C4-2B (cell line): Measurements from ENCODE around the gene NSRP1.

Source experiments
- H3K27ac ChIP-seq: fragments of 450-650 bp; 2 replicates; pipeline ENCODE4 v1.5.1; 2017
- ZFX ChIP-seq: fragments of 450-650 bp; IDR thresholded peaks from 2 replicates; pipeline ENCODE4 v1.6.1; 2017
- TF ChIP-seq, protein P1 (sequence below): fragments of 450-650 bp; conservative IDR thresholded peaks from 2 replicates; pipeline ENCODE4 v1.5.1; 2017; ENCODE audit warnings: mild to moderate bottlenecking

The NSRP1 gene

GRCh38 chr17:30217054-30217453, 100.4 kb downstream of the NSRP1 start:
- no peak overlapping the region for H3K27ac ChIP-seq
- TF ChIP-seq, protein P1, sequence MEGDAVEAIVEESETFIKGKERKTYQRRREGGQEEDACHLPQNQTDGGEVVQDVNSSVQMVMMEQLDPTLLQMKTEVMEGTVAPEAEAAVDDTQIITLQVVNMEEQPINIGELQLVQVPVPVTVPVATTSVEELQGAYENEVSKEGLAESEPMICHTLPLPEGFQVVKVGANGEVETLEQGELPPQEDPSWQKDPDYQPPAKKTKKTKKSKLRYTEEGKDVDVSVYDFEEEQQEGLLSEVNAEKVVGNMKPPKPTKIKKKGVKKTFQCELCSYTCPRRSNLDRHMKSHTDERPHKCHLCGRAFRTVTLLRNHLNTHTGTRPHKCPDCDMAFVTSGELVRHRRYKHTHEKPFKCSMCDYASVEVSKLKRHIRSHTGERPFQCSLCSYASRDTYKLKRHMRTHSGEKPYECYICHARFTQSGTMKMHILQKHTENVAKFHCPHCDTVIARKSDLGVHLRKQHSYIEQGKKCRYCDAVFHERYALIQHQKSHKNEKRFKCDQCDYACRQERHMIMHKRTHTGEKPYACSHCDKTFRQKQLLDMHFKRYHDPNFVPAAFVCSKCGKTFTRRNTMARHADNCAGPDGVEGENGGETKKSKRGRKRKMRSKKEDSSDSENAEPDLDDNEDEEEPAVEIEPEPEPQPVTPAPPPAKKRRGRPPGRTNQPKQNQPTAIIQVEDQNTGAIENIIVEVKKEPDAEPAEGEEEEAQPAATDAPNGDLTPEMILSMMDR = no peak
- no peak for TF ChIP-seq ZFX

DNA sequence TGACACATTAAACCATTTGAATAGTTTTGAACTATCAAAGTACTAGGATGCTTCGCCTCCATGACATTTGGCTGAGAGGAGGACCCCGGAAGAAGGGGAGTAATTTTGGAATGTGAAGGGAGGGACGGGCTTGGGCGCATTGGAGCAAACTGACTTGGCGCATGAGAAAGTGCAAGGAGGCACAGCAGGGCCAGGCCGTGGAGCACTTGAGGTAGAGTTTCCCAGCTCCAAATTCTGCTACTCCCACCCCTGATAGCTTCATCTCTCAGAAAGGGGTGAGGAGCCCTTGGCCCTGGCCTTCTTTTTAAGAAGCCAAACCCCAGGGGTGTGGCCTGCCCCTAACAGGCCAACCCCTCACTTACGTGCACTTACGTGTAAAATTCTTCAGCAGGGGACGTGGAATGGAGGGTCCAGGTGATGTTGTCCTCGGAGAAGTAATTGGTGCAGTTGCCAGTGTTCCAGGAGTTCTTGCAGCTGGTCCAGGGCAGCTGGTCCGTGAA, 101.2 kb downstream of the NSRP1 start:
- TF ChIP-seq, protein P1 = no peak
- TF ChIP-seq ZFX = no peak

GRCh38 chr17:30218799-30219198, 102.2 kb downstream of the NSRP1 start:
- no peak for TF ChIP-seq ZFX
- TF ChIP-seq, protein P1 = no peak
- H3K27ac ChIP-seq = no peak overlapping the region

More for the DNA sequence above, 101.2 kb downstream of the NSRP1 start:
- no peak overlapping the region for H3K27ac ChIP-seq

DNA sequence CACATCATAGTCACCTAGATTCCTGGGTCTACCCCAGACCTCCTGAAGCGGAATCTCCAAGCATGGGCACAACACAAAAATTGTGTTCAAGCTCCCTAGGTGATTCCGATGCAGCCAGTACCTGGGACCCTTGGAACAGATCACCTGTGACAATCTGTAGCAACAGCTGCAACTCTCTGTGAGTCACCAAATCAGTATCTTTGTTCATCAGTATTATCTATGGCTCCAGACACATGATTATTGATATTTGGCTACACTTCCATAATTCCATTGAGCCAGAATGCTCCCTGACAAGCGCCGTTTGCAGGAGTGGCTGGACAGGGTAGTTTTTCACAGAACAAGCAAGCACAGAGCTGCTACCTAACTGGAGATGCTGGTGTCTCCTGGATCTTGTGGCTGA, 102.7 kb downstream of the NSRP1 start:
- TF ChIP-seq, protein P1 = no peak
- no peak for TF ChIP-seq ZFX
- no peak overlapping the region for H3K27ac ChIP-seq

DNA sequence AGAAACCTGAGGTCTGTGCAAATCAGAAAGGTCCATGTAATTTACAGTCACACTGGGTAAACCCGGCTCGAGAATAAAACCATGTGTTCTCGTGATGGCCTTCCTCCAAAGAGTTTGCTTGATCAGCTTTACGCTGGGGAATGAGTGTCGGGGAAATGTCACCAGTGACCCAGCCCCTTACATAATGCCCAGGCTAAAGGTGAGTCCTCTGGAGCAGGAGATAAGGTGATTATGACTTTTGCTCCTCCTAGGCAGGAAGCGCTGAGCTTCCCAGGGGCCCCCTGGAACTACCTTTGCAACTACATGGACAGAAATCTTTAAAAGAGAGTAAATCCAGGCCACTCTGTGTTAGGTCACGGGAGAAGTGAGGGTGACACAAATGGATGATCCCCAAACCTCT, 103.2 kb downstream of the NSRP1 start:
- TF ChIP-seq ZFX = no peak
- TF ChIP-seq, protein P1 = no peak

GRCh38 chr17:30220414-30220813, 103.8 kb downstream of the NSRP1 start:
- TF ChIP-seq ZFX = no peak
- TF ChIP-seq, protein P1 = no peak
- H3K27ac ChIP-seq = no peak overlapping the region

More for the DNA sequence above, 103.2 kb downstream of the NSRP1 start:
- H3K27ac ChIP-seq = no peak overlapping the region

DNA sequence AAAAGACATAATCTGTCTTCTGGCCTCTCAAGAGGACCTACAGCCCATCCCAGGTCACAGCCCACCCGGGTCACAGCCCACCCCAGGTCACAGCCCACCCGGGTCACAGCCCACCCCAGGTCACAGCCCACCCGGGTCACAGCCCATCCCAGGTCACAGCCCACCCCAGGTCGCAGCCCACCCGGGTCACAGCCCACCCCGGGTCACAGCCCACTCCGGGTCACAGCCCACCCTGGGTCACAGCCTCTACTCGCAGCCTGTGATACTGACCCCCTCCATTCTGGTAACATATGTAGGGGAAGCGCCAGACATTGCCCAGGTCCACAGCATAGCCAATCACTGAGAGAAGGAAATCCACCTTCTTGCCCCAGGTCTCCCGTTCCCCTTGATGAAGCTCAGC, 104.7 kb downstream of the NSRP1 start:
- TF ChIP-seq, protein P1 = no peak
- no peak for TF ChIP-seq ZFX
- no peak overlapping the region for H3K27ac ChIP-seq
